GM13976 (cell line): Measurements from ENCODE around the gene ZNF22.
A peak's percentile ranks its signal among the peaks of the same experiment; 100 is the strongest.

Experiments used
- DNase-seq: peaks from one replicate; pipeline ENCODE4 v3.0.0; 2012; ENCODE audit warnings: low spot score
- CTCF ChIP-seq: IDR thresholded peaks from 2 replicates; pipeline ENCODE4 v1.5.1; 2012; ENCODE audit warnings: borderline replicate concordance, mild to moderate bottlenecking; ENCODE audit not compliant: insufficient read depth; ENCODE audit errors: extremely low read depth, missing control alignments, control extremely low read depth
- in situ Hi-C: fragments of 300-500 bp; cut with MboI; formaldehyde crosslinking; loops from one replicate; pipeline ENCODE4 v1.12.0; 2022; ENCODE audit warnings: low sequenced_read_pairs, mixed read lengths, inconsistent platforms; ENCODE audit not compliant: unreplicated experiment

ZNF22 gene

DNA sequence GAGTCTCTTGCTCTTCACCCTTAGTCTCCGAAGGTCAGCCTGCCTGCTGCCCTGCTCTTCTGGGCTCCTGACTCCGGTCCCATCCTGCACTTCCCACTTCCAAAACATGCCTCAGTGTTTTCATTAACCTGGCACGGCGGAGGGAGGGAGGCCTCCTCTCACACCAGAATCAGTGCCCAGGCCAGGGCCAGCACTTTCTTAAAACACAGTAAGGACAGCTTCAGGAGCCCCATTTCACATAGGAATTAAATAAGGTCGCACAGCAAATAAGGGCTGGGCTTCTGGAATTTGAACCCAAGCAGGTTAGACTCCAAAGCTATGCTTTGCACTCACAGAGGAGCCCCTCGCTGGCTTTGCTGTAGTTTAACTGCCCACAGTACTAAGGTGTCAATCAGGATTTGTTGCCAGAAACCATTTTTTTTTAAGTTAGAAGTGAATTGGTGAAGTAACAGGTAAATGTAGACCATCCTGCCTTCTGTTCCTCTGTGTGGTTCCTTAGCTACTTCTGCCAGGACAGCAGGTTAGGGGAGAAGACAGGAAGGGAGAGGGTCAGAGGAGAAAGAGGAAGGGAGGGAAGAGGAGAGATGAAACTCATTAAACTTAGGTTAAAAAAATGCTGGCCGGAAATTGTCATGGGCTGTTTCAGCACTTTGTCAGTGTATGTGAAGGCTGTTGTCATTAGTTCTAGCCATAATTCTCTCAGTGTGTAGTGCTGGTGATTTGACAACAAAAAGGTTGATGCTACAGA lies 40.1 kb upstream of the ZNF22 start:
- in situ Hi-C loops, result no loop called here
- DNase-seq, result no peak
- no peak for TF ChIP-seq CTCF

GRCh38 chr10:44961230-44961571 lies 39.5 kb upstream of the ZNF22 start:
- in situ Hi-C loops, result no loop called here
- DNase-seq, result no peak
- no peak for TF ChIP-seq CTCF

DNA sequence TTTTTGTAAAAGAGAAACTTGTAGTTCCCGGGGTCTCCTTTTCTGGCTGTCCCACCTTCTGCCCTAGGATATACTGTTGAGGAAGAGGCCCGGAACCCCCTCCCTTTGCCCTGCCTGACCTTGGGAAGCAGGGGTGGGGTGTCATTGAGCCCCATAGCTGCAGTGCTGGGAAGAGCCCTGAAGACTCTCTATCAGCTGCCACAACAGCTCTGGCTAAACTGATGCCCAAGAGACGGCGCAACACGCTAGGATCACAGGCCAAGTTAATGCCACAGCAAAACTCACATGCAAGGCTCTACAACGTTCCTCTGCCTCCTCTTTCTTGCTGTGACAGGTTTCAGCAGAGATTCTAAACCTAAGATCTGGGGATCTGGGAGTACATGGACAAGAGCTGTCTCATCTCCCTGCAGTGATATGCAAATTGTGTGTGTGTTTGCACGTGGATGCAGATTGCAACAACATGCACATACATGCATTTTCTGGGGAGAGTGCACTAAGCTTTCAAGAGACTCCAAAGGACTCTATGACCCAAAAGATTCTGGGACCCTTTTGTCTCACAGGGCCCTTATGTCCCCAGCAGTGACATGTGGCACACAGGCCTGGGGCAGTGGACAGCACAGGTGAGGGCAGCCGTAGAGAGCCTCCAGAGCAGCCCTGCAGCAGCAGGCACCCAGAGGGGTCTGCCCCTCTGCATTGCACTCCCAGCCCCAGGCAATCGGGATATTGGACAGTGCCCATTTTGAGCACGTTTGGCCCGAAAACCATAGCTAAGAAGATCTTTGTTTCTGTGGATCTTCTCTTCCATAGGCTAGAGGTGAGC lies 38.6 kb upstream of the ZNF22 start:
- in situ Hi-C loops, result no loop called here
- TF ChIP-seq CTCF, result no peak

DNA sequence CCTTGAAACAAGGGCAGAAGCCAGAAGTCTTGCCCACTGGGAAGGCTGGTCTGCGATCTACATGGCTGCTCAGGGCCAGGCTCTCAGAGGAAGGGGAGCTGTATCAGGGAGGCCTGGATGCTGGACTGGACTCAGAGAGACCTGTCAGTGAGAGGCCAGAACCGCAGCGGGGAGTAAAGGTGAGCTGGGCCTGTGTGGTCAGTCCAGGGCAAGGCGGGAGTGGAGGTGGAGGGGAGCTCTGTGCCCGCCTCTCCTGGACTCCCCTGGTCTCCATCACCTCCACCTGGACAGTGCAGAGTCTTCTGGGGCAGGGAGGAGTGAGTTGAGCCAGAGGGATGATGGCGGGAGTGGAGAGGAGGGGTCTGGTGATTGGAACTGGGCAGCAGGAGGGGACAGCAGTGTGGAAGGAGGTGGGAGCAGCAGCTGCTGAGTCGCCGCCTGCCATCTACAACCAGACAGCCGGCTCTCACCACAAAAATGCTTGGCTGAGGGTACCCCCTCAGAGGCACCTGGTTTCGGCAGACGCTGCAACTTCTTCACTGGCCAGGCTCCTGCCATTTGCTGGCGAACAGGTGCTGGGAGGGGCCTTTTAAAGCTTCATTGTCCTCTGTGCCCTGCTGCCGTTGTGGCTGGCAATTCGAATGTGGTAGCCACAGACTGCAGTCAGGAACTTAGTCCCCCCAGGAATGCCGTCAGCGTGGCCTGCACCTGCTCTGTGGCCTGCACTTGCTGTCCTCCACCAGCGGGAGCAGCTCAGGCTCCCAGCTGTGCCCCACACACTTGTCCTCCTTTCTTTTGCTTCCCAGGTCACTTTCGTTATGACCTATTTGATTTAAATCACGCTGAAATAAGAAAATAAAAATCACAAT lies 37.6 kb upstream of the ZNF22 start:
- no peak for DNase-seq
- TF ChIP-seq CTCF, result no peak
- in situ Hi-C loops, result no loop called here

More for the DNA sequence above, 38.6 kb upstream of the ZNF22 start:
- no peak for DNase-seq

DNA sequence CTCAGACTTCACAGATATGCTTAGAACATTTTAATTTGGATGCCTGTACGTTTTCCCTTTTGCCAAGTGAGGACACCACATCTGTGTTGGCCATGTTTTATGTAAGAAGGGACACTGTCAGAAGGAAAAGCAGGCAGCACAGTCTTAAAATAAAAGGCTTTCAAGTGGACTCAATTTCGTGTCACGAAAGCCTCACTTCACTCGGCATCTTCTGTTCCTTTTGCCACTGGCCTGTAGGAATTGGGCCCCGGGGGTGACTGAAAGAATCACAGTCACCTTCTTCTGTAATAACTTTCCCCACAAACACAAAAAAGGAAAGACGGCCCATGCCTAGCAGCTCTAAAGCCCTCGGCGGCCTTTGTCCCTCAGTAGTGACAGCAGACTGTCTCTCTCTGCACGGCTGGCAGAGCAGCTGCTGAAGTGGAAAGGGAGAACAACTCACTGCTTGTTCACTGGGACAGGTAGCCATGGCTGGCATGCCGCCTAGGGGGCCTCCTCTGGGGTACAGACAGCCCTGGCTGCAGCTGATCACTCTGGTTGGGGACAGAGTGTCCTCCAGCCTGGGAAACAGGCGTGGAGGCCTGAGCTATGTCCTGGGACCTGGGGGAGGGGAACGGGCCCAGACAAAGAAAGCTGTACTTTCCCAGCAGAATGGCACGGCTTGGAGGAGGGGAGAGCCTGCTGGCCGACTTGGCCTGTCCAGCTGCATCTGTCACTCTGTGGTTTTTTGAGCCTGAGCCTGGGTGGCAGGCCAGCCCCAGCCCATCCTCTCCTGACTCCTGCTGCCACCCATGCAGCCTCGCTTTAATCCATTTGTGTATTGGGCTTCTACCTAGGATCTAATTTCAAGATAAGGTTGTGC lies 36.7 kb upstream of the ZNF22 start:
- peak; percentile 14 for DNase-seq
- in situ Hi-C loops, result no loop called here
- TF ChIP-seq CTCF, result no peak
